IMR-90 (cell line): ENCODE results near the gene TDG. TPM values are rescaled to one million over a fixed set of nuclear protein-coding genes. Genes with fewer than 3 reads are reported as not detected.

Experiments
- ATAC-seq: fragments of 200-7000 bp; cut with Tn5 transposase; 2 replicates; pipeline ENCODE4 v1.9.1; 2020; ENCODE audit warnings: low read depth, mild to moderate bottlenecking, moderate library complexity
- BruUV-seq: library from RNA; stranded (reverse); fragments of 400-500 nt; replicated peaks from 2 replicates; lab custom pipeline; 2021; lab: Mats Ljungman, UMichigan
- CTCF ChIA-PET: fragments of 300-600 bp; formaldehyde crosslinking; extraction: SDS; loops from one replicate; lab custom pipeline; 2021; ENCODE audit warnings: antibody characterized with exemption; lab: Yijun Ruan, JAX
- POLR2A ChIA-PET: fragments of 300-600 bp; sonication (Branson Sonifier 250); formaldehyde crosslinking; loops from one replicate; lab custom pipeline; 2022; ENCODE audit warnings: antibody characterized with exemption; ENCODE audit not compliant: unreplicated experiment; lab: Charles Lee
- DNase-seq: peaks from one replicate; pipeline ENCODE4 v3.0.0; 2013
- H2AFZ ChIP-seq: replicated peaks from 2 replicates; pipeline ENCODE3; 2013; ENCODE audit warnings: low read length, mild to moderate bottlenecking; ENCODE audit not compliant: poor library complexity
- H2AK5ac ChIP-seq: 2 replicates; pipeline ENCODE4 v1.6.1; 2013; ENCODE audit warnings: low read depth, low read length, inconsistent platforms
- H2AK9ac ChIP-seq: replicated peaks from 2 replicates; pipeline ENCODE3; 2013; ENCODE audit warnings: mild to moderate bottlenecking, low read depth, low read length, moderate library complexity; ENCODE audit not compliant: poor library complexity
- H2BK120ac ChIP-seq: 2 replicates; pipeline ENCODE4 v1.6.1; 2013; ENCODE audit warnings: low read depth, low read length, inconsistent platforms
- H2BK15ac ChIP-seq: 3 replicates; pipeline ENCODE4 v1.6.1; 2013; ENCODE audit warnings: low read depth, low read length, inconsistent platforms
- H2BK20ac ChIP-seq: 2 replicates; pipeline ENCODE4 v1.6.1; 2013; ENCODE audit warnings: low read depth, mild to moderate bottlenecking, inconsistent platforms, low read length, moderate library complexity
- H2BK5ac ChIP-seq: 2 replicates; pipeline ENCODE4 v1.6.1; 2013; ENCODE audit warnings: mild to moderate bottlenecking, low read depth, low read length, inconsistent platforms; ENCODE audit not compliant: poor library complexity, severe bottlenecking
- H3K14ac ChIP-seq: replicated peaks from 2 replicates; pipeline ENCODE4 v1.6.1; 2013; ENCODE audit warnings: low read depth, low read length, inconsistent platforms
- H3K18ac ChIP-seq: 2 replicates; pipeline ENCODE4 v1.6.1; 2013; ENCODE audit warnings: low read depth, low read length, control low read depth
- H3K23ac ChIP-seq: 2 replicates; pipeline ENCODE4 v1.6.1; 2013; ENCODE audit warnings: low read depth, low read length, inconsistent platforms
- H3K27ac ChIP-seq: 2 replicates; pipeline ENCODE4 v1.5.1; 2013; ENCODE audit warnings: mild to moderate bottlenecking, control low read depth, low read length; ENCODE audit not compliant: insufficient read depth
- H3K27me3 ChIP-seq: 2 replicates; pipeline ENCODE4 v1.6.1; 2013; ENCODE audit warnings: low read length; ENCODE audit not compliant: control insufficient read depth, insufficient read depth
- H3K36me3 ChIP-seq: 2 replicates; pipeline ENCODE4 v1.6.1; 2013; ENCODE audit warnings: low read length, mixed read lengths; ENCODE audit not compliant: control insufficient read depth, insufficient read depth
- H3K4ac ChIP-seq: 2 replicates; pipeline ENCODE4 v1.6.1; 2013; ENCODE audit warnings: low read depth, low read length, inconsistent platforms
- H3K4me1 ChIP-seq: 2 replicates; pipeline ENCODE4 v1.6.1; 2013; ENCODE audit warnings: low read length, mixed read lengths; ENCODE audit not compliant: control insufficient read depth, insufficient read depth
- H3K4me2 ChIP-seq: 2 replicates; pipeline ENCODE4 v1.6.1; 2013; ENCODE audit warnings: low read depth, mild to moderate bottlenecking, control low read depth, low read length, moderate library complexity
- H3K4me3 ChIP-seq: 2 replicates; pipeline ENCODE4 v1.5.1; 2013; ENCODE audit warnings: low read depth, mild to moderate bottlenecking, control low read depth, low read length, moderate library complexity; ENCODE audit not compliant: insufficient read depth
- H3K56ac ChIP-seq: 2 replicates; pipeline ENCODE4 v1.6.1; 2013; ENCODE audit warnings: low read length, inconsistent platforms; ENCODE audit not compliant: insufficient read depth; ENCODE audit errors: extremely low read depth
- H3K79me1 ChIP-seq, 2 experiments: 2 replicates each; pipeline ENCODE4 v1.6.1; 2013; ENCODE audit warnings: low read length in 2 of 2, inconsistent platforms in 1 of 2, low read depth in 1 of 2
- H3K9ac ChIP-seq: 2 replicates; pipeline ENCODE4 v1.6.1; 2013; ENCODE audit warnings: low read depth, low read length, control low read depth
- H3K9me1 ChIP-seq: 2 replicates; pipeline ENCODE4 v1.6.1; 2013; ENCODE audit warnings: low read length, inconsistent platforms; ENCODE audit not compliant: insufficient read depth
- H3K9me3 ChIP-seq: 2 replicates; pipeline ENCODE4 v1.6.1; 2013; ENCODE audit warnings: low read length; ENCODE audit not compliant: control insufficient read depth, insufficient read depth
- H4K20me1 ChIP-seq: 2 replicates; pipeline ENCODE4 v1.6.1; 2013; ENCODE audit warnings: low read length, inconsistent platforms; ENCODE audit not compliant: insufficient read depth
- H4K5ac ChIP-seq: 2 replicates; pipeline ENCODE4 v1.6.1; 2013; ENCODE audit warnings: mild to moderate bottlenecking, low read depth, low read length, control low read depth
- H4K8ac ChIP-seq, 2 experiments: 2 replicates each; pipeline ENCODE4 v1.6.1; 2013; ENCODE audit warnings: low read depth in 2 of 2, low read length in 2 of 2, control low read depth in 1 of 2, inconsistent platforms in 1 of 2
- H4K91ac ChIP-seq: 2 replicates; pipeline ENCODE4 v1.6.1; 2013; ENCODE audit warnings: low read depth, low read length, inconsistent platforms; ENCODE audit not compliant: insufficient read depth
- BHLHE40 ChIP-seq: fragments of 150-350 bp; IDR thresholded peaks from 2 replicates; pipeline ENCODE4 v1.6.1; 2016; ENCODE audit warnings: mild to moderate bottlenecking, low read depth, low read length
- MXI1 ChIP-seq: IDR thresholded peaks from 2 replicates; pipeline ENCODE4 v1.6.1; 2012; ENCODE audit warnings: low read depth, mild to moderate bottlenecking, low read length, moderate library complexity, borderline replicate concordance
- WGBS, 2 experiments: methylation state at CpG; one replicate each; pipeline versions ENCODE4 v1.1.5 to v1.1.7; 2013; ENCODE audit warnings: missing lambda C conversion rate in 2 of 2; ENCODE audit not compliant: insufficient read length in 1 of 2; ENCODE audit errors: extremely low coverage in 2 of 2; 5-methylcytosine and 5-hydroxymethylcytosine counted together
- dilution Hi-C: fragments of 300-500 bp; cut with HindIII; formaldehyde crosslinking; loops from one replicate; pipeline ENCODE4 v1.14.3; 2018; ENCODE audit warnings: low sequenced_read_pairs; ENCODE audit not compliant: unreplicated experiment
- in situ Hi-C: fragments of 300-500 bp; cut with MboI; formaldehyde crosslinking; loops from 3 replicates; pipeline ENCODE4 v1.14.3; 2019; ENCODE audit warnings: low sequenced_read_pairs, inconsistent platforms, mixed read lengths
- intact Hi-C: fragments of 100-400 bp; cut with micrococcal nuclease; formaldehyde crosslinking; loops from 2 replicates; pipeline ENCODE4 v1.10.0; 2022
- polyA plus RNA-seq, 3 experiments: library from polyadenylated mRNA; depleted of rRNA; stranded (reverse); fragments of >200 nt; gene quantifications; 2 replicates each; pipeline ENCODE4 v1.2.3, GENCODE V29; 2012; ENCODE audit warnings: low replicate concordance in 1 of 3
- total RNA-seq: library from RNA; depleted of rRNA; stranded (reverse); fragments of >200 nt; gene quantifications from 2 replicates; pipeline ENCODE4 v1.2.3, GENCODE V29; 2012
- TF ChIP-seq, protein P1 (sequence below): fragments of 150-350 bp; IDR thresholded peaks from 2 replicates; pipeline ENCODE4 v1.6.1; 2016; ENCODE audit warnings: low read depth, mild to moderate bottlenecking, low read length, moderate library complexity, borderline replicate concordance
- TF ChIP-seq, protein P2 (sequence below): fragments of 150-350 bp; IDR thresholded peaks from 2 replicates; pipeline ENCODE4 v1.6.1; 2017; ENCODE audit warnings: mild to moderate bottlenecking, antibody characterized with exemption, low read length, low read depth

The TDG gene
- total and polyA plus RNA-seq, 2 of the 4 experiments (the other 2 are of a cell fraction): 14.0 to 14.7 TPM

DNA sequence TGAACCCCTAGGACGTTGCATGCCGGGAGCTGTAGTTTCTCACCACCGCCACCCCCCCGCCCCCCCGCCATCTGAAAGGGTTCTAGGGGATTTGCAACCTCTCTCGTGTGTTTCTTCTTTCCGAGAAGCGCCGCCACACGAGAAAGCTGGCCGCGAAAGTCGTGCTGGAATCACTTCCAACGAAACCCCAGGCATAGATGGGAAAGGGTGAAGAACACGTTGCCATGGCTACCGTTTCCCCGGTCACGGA lies 36.0 kb upstream of the TDG start:
- CTCF ChIA-PET: interaction anchor here (1.0 to 1.2 kb wide), 2 partner anchors 35 to 73 kb away, joined by 3 to 4 read pairs; no protein-coding TSS in a partner anchor
- intact Hi-C loops: loop anchor here (2.0 kb wide), 2 partner anchors 21 to 159 kb away; no protein-coding TSS in a partner anchor

More for the DNA sequence above, 36.0 kb upstream of the TDG start:
- Histone ChIP-seq H2BK120ac (peak overlapping the region; percentile 17; the same call in 1 of the 2 replicates), H3K23ac (no peak overlapping the region), H3K9ac (peak overlapping the region; percentile 94; the same call in 1 of the 2 replicates), H2BK5ac (peak overlapping the region; percentile 37), H3K4me3 (peak overlapping the region; percentile 51), H2BK15ac (no peak overlapping the region), H3K27me3 (no peaks in the 10 kb centered on the region), H3K4me2 (peak overlapping the region; percentile 61), H3K79me1 (peaks cover 10 to 29% of the 10 kb centered on the region in 2 experiments), H3K9me1 (peaks cover 3% of the 10 kb centered on the region; the same call in 1 of the 2 replicates), H3K4ac (peak overlapping the region; percentile 51; the same call in 1 of the 2 replicates), H3K56ac (no peak overlapping the region), H4K8ac (peak overlapping the region; percentile 76 to 89; a peak in 2 of 4 replicates), H3K36me3 (peaks cover 7% of the 10 kb centered on the region), H3K9me3 (no peaks in the 10 kb centered on the region), H4K20me1 (peaks cover 29% of the 10 kb centered on the region), H2AK9ac (peak overlapping the region; percentile 97), H3K27ac (peak overlapping the region; percentile 92), H2AK5ac (no peak overlapping the region), H2AFZ (peak overlapping the region; percentile 93), H3K4me1 (peaks cover 5% of the 10 kb centered on the region), H3K18ac (no peak overlapping the region), H2BK20ac (no peak overlapping the region), H4K5ac (no peak overlapping the region), H3K14ac (no peak overlapping the region), H4K91ac (peak overlapping the region; percentile 61; the same call in 1 of the 2 replicates)
- TF ChIP-seq, protein P1, sequence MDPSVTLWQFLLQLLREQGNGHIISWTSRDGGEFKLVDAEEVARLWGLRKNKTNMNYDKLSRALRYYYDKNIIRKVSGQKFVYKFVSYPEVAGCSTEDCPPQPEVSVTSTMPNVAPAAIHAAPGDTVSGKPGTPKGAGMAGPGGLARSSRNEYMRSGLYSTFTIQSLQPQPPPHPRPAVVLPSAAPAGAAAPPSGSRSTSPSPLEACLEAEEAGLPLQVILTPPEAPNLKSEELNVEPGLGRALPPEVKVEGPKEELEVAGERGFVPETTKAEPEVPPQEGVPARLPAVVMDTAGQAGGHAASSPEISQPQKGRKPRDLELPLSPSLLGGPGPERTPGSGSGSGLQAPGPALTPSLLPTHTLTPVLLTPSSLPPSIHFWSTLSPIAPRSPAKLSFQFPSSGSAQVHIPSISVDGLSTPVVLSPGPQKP: no peak
- TF ChIP-seq MXI1: 0 out of 2 replicates have a peak, but pooled peaks have one; percentile 52
- TF ChIP-seq, protein P2, sequence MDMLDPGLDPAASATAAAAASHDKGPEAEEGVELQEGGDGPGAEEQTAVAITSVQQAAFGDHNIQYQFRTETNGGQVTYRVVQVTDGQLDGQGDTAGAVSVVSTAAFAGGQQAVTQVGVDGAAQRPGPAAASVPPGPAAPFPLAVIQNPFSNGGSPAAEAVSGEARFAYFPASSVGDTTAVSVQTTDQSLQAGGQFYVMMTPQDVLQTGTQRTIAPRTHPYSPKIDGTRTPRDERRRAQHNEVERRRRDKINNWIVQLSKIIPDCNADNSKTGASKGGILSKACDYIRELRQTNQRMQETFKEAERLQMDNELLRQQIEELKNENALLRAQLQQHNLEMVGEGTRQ: no peak
- no peak for TF ChIP-seq BHLHE40
- BruUV-seq: no TSS peak
- WGBS, 2 experiments: no CpG with 5 or more reads among the region's 18 CpGs
- ATAC-seq (no peak), DNase-seq (no peak)
- in situ Hi-C loops: loop anchor here (10.0 kb wide), 1 partner anchor 155 kb away; no protein-coding TSS in a partner anchor
- dilution Hi-C loops: no loop called here
- POLR2A ChIA-PET: interaction anchor here (0.6 to 0.7 kb wide), 3 partner anchors 35 to 166 kb away, joined by 3 read pairs; no protein-coding TSS in a partner anchor
